HCT116 (cell line): ENCODE data around the gene VSNL1. TPM values are rescaled to one million over a fixed set of nuclear protein-coding genes. Genes with fewer than 3 reads are reported as not detected.

Experiments
- ATAC-seq: fragments of 200-7000 bp; cut with Tn5 transposase; 2 replicates; pipeline ENCODE4 v1.9.1; 2020; ENCODE audit warnings: mild to moderate bottlenecking, moderate library complexity
- BruUV-seq: library from RNA; stranded (reverse); fragments of 400-500 nt; replicated peaks from 2 replicates; lab custom pipeline; 2021; lab: Mats Ljungman, UMichigan
- CTCF ChIA-PET: fragments of 300-600 bp; sonication (Branson Sonifier 250); formaldehyde crosslinking; loops from one replicate; lab custom pipeline; 2021; ENCODE audit warnings: antibody characterized with exemption; lab: Charles Lee
- POLR2A ChIA-PET: fragments of 300-600, 350-600 bp; sonication (Branson Sonifier 250); formaldehyde crosslinking; loops from one replicate; lab custom pipeline; 2021; ENCODE audit warnings: antibody characterized with exemption; lab: Charles Lee
- RAD21 ChIA-PET, 2 experiments: fragments of 300-600 bp; sonication (Branson Sonifier 250); formaldehyde crosslinking; loops; one replicate each; lab custom pipeline; 2023; ENCODE audit warnings: low total read pairs in 2 of 2; ENCODE audit not compliant: uncharacterized antibody in 2 of 2, unreplicated experiment in 2 of 2, low non-redundant PET in 1 of 2; lab: Charles Lee
- DNase-seq: peaks from one replicate; pipeline ENCODE4 v3.0.0-alpha.2; 2010; ENCODE audit warnings: low read depth, low spot score
- H2AFZ ChIP-seq: fragments of 200-600 bp; shearing (Covaris generic), sonication (generic); 2 replicates; pipeline ENCODE4 v1.6.1; 2017; ENCODE audit warnings: low read depth, mixed run types, mixed read lengths, antibody characterized with exemption, low read length; ENCODE audit not compliant: poor library complexity, severe bottlenecking
- H3K27ac ChIP-seq: 2 replicates; pipeline ENCODE4 v1.5.1; 2012; ENCODE audit warnings: low read depth, low read length
- H3K27me3 ChIP-seq: fragments of 200-600 bp; sonication (generic); 2 replicates; pipeline ENCODE4 v1.6.1; 2016; ENCODE audit warnings: mixed run types, low read length, mixed read lengths; ENCODE audit not compliant: insufficient read depth
- H3K36me3 ChIP-seq, 2 experiments: fragments of 200-500 bp in 1 of 2; fragments of 200-600 bp in 1 of 2; sonication (Bioruptor generic) in 1 of 2; sonication (generic) in 1 of 2; 2 replicates each; pipeline versions ENCODE4 v1.5.1 to v1.6.1; 2014 to 2016; ENCODE audit warnings: low read length in 2 of 2, inconsistent platforms in 1 of 2, mixed read lengths in 1 of 2, mixed run types in 1 of 2; ENCODE audit not compliant: insufficient read depth in 2 of 2, control insufficient read depth in 1 of 2
- H3K4me1 ChIP-seq, 2 experiments: fragments of 200-600 bp in 1 of 2; sonication (generic) in 1 of 2; 2 replicates each; pipeline versions ENCODE4 v1.5.1 to v1.6.1; 2012 to 2017; ENCODE audit warnings: low read length in 2 of 2, inconsistent platforms in 1 of 2, mild to moderate bottlenecking in 1 of 2, mixed read lengths in 1 of 2, mixed run types in 1 of 2, moderate library complexity in 1 of 2; ENCODE audit not compliant: insufficient read depth in 2 of 2, control insufficient read depth in 1 of 2
- H3K4me2 ChIP-seq: fragments of 200-600 bp; sonication (generic); 2 replicates; pipeline ENCODE4 v1.6.1; 2017; ENCODE audit warnings: mixed run types, low read length, mixed read lengths
- H3K4me3 ChIP-seq, 2 experiments: fragments of 200-600 bp in 1 of 2; sonication (generic) in 1 of 2; replicated peaks in 1 of 2; 2 replicates each; pipeline ENCODE4 v1.5.1; 2011 to 2016; ENCODE audit warnings: low read length in 2 of 2, control low read depth in 1 of 2, low read depth in 1 of 2, mild to moderate bottlenecking in 1 of 2, mixed read lengths in 1 of 2, mixed run types in 1 of 2
- H3K79me2 ChIP-seq: fragments of 200-600 bp; sonication (generic); 2 replicates; pipeline ENCODE4 v1.6.1; 2017; ENCODE audit warnings: mild to moderate bottlenecking, mixed run types, low read length, moderate library complexity, mixed read lengths; ENCODE audit not compliant: insufficient read depth
- H3K9ac ChIP-seq: fragments of 200-600 bp; sonication (generic); 2 replicates; pipeline ENCODE4 v1.6.1; 2016; ENCODE audit warnings: low read length, mixed read lengths
- H3K9me2 ChIP-seq: fragments of 200-600 bp; sonication (generic), shearing (Covaris generic); 2 replicates; pipeline ENCODE4 v1.6.1; 2017; ENCODE audit warnings: mixed run types, mild to moderate bottlenecking, moderate library complexity; ENCODE audit not compliant: insufficient read depth
- H3K9me3 ChIP-seq, 2 experiments: fragments of 200-500 bp in 1 of 2; fragments of 200-600 bp in 1 of 2; sonication (Bioruptor generic) in 1 of 2; sonication (generic) in 1 of 2; 2 replicates each; pipeline ENCODE4 v1.6.1; 2014 to 2017; ENCODE audit warnings: low read length in 2 of 2, mixed read lengths in 2 of 2, inconsistent platforms in 1 of 2, low read depth in 1 of 2, mild to moderate bottlenecking in 1 of 2, mixed run types in 1 of 2, moderate library complexity in 1 of 2; ENCODE audit not compliant: control insufficient read depth in 1 of 2, insufficient read depth in 1 of 2
- H4K20me1 ChIP-seq: fragments of 200-600 bp; sonication (generic), shearing (Covaris generic); 2 replicates; pipeline ENCODE4 v1.6.1; 2017; ENCODE audit warnings: mixed run types, mild to moderate bottlenecking, moderate library complexity; ENCODE audit not compliant: insufficient read depth
- ATF3 ChIP-seq: IDR thresholded peaks from 2 replicates; pipeline ENCODE4 v1.6.1; 2012
- CBX3 ChIP-seq: IDR thresholded peaks from 2 replicates; pipeline ENCODE4 v1.6.1; 2012; ENCODE audit warnings: low read depth
- CEBPB ChIP-seq: IDR thresholded peaks from 2 replicates; pipeline ENCODE4 v1.6.1; 2012; ENCODE audit warnings: low read depth
- EGR1 ChIP-seq: IDR thresholded peaks from 2 replicates; pipeline ENCODE4 v1.6.1; 2012; ENCODE audit warnings: low read depth
- ELF1 ChIP-seq: IDR thresholded peaks from 2 replicates; pipeline ENCODE4 v1.6.1; 2012; ENCODE audit warnings: low read depth, borderline replicate concordance
- MAX ChIP-seq: IDR thresholded peaks from 2 replicates; pipeline ENCODE4 v1.6.1; 2012
- REST ChIP-seq: IDR thresholded peaks from 2 replicates; pipeline ENCODE4 v1.6.1; 2012; ENCODE audit warnings: low read depth
- SP1 ChIP-seq: IDR thresholded peaks from 2 replicates; pipeline ENCODE4 v1.6.1; 2012; ENCODE audit warnings: low read depth
- YY1 ChIP-seq: IDR thresholded peaks from 2 replicates; pipeline ENCODE4 v1.6.1; 2011; ENCODE audit warnings: low read length, low read depth, moderate library complexity, mild to moderate bottlenecking; ENCODE audit not compliant: insufficient replicate concordance; ENCODE audit errors: extremely low read depth
- ZFX ChIP-seq: fragments of 450-650 bp; IDR thresholded peaks from 2 replicates; pipeline ENCODE4 v1.6.1; 2017
- intact Hi-C: fragments of 100-400 bp; cut with micrococcal nuclease; formaldehyde crosslinking; loops from 2 replicates; pipeline ENCODE4 v1.10.0; 2022
- total RNA-seq: library from RNA; stranded (reverse); gene quantifications from one replicate; pipeline ENCODE4 v1.2.1, GENCODE V29; 2021; ENCODE audit not compliant: unreplicated experiment
- TF ChIP-seq, protein P1 (sequence below): IDR thresholded peaks from 2 replicates; pipeline ENCODE4 v1.6.1; 2011; ENCODE audit warnings: mild to moderate bottlenecking, low read length, moderate library complexity; ENCODE audit not compliant: insufficient replicate concordance; ENCODE audit errors: extremely low read depth
- TF ChIP-seq, protein P2 (sequence below), 3 experiments: fragments of 200-600 bp in 1 of 3; sonication (generic) in 1 of 3; IDR thresholded peaks in 2 of 3; conservative IDR thresholded peaks in 1 of 3; 2 replicates each; pipeline ENCODE4 v1.5.1; 2012 to 2017; ENCODE audit warnings: low read depth in 2 of 3, low read length in 2 of 3, antibody characterized with exemption in 1 of 3, borderline replicate concordance in 1 of 3, control low read depth in 1 of 3, mild to moderate bottlenecking in 1 of 3, mixed read lengths in 1 of 3, mixed run types in 1 of 3, moderate library complexity in 1 of 3; ENCODE audit not compliant: insufficient read depth in 1 of 3

Gene VSNL1
- total RNA-seq, 1 experiment from 2014 or later: 4.6 TPM

- Histone ChIP-seq H4K20me1 (no peaks in the 10 kb centered on the region), H3K27ac (no peak overlapping the region), H3K27me3 (no peaks in the 10 kb centered on the region), H2AFZ (no peak overlapping the region), H3K9me3 (no peaks in the 10 kb centered on the region), H3K4me2 (no peak overlapping the region), H3K9ac (no peak overlapping the region), H3K36me3 (no peaks in the 10 kb centered on the region), H3K79me2 (no peaks in the 10 kb centered on the region), H3K4me3 (no peak overlapping the region)
- no peak for DNase-seq
- TF ChIP-seq SP1: no peak
- no peak for TF ChIP-seq ATF3
- TF ChIP-seq, all 23 proteins: peak for 0
- CTCF ChIA-PET: no interaction called here
- RAD21 ChIA-PET: no interaction called here
- Histone ChIP-seq H3K9me2 (no peaks in the 10 kb centered on the region), H3K4me1 (peaks cover 0 to 16% of the 10 kb centered on the region in 2 experiments; a peak in 1 of 4 replicates)
- ATAC-seq: no peak
- intact Hi-C loops: no loop called here
- BruUV-seq: no TSS peak
- POLR2A ChIA-PET: no interaction called here
These were observed 65.2 kb downstream of the VSNL1 start for GRCh38 chr2:17605696-17606095.

DNA sequence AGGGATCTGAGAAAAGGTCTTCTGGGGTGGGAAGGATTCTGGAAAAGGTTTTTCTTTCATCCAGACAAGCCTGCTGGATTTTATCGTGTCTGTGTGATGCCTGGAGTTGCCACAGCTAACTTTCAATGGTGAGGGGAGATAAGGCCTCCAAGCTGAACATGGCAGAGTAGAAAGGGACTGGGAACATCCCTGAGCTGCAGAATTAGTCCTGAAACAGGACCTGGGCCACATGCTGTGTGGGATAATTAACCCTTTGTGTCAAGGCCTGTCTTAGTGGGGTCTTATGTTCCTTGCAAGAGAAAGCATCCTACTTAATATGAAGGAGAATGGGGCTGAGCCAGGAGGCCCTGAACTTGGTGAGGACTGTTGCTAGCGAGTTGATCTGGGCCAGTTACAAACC lies 66.4 kb downstream of the VSNL1 start:
- Histone ChIP-seq H3K9me2 (no peaks in the 10 kb centered on the region), H3K27ac (no peak overlapping the region), H3K9me3 (no peaks in the 10 kb centered on the region), H3K27me3 (no peaks in the 10 kb centered on the region), H3K79me2 (no peaks in the 10 kb centered on the region), H3K36me3 (no peaks in the 10 kb centered on the region), H3K4me1 (peaks cover 0 to 16% of the 10 kb centered on the region in 2 experiments; a peak in 1 of 4 replicates), H2AFZ (no peak overlapping the region), H3K9ac (no peak overlapping the region), H4K20me1 (no peaks in the 10 kb centered on the region), H3K4me2 (no peak overlapping the region), H3K4me3 (no peak overlapping the region)
- intact Hi-C loops: no loop called here
- ATAC-seq (no peak), DNase-seq (no peak)
- BruUV-seq: no TSS peak
- ChIA-PET CTCF (no interaction called here), POLR2A (no interaction called here), RAD21 (no interaction called here)
- TF ChIP-seq CBX3 (no peak), REST (no peak), ZFX (no peak), CEBPB (no peak), ELF1 (no peak), EGR1 (no peak), MAX (no peak), SP1 (no peak), YY1 (no peak)
- TF ChIP-seq, protein P1, sequence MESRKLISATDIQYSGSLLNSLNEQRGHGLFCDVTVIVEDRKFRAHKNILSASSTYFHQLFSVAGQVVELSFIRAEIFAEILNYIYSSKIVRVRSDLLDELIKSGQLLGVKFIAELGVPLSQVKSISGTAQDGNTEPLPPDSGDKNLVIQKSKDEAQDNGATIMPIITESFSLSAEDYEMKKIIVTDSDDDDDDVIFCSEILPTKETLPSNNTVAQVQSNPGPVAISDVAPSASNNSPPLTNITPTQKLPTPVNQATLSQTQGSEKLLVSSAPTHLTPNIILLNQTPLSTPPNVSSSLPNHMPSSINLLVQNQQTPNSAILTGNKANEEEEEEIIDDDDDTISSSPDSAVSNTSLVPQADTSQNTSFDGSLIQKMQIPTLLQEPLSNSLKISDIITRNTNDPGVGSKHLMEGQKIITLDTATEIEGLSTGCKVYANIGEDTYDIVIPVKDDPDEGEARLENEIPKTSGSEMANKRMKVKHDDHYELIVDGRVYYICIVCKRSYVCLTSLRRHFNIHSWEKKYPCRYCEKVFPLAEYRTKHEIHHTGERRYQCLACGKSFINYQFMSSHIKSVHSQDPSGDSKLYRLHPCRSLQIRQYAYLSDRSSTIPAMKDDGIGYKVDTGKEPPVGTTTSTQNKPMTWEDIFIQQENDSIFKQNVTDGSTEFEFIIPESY: no peak
- TF ChIP-seq, protein P2, sequence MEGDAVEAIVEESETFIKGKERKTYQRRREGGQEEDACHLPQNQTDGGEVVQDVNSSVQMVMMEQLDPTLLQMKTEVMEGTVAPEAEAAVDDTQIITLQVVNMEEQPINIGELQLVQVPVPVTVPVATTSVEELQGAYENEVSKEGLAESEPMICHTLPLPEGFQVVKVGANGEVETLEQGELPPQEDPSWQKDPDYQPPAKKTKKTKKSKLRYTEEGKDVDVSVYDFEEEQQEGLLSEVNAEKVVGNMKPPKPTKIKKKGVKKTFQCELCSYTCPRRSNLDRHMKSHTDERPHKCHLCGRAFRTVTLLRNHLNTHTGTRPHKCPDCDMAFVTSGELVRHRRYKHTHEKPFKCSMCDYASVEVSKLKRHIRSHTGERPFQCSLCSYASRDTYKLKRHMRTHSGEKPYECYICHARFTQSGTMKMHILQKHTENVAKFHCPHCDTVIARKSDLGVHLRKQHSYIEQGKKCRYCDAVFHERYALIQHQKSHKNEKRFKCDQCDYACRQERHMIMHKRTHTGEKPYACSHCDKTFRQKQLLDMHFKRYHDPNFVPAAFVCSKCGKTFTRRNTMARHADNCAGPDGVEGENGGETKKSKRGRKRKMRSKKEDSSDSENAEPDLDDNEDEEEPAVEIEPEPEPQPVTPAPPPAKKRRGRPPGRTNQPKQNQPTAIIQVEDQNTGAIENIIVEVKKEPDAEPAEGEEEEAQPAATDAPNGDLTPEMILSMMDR (IDR thresholded peaks at IDR 0.05 in 2 of 3, conservative IDR thresholded peaks at IDR 0.05 in 1 of 3; ENCODE audit: borderline replicate concordance in 1 of 3, insufficient read depth in 1 of 3, low read depth in 2 of 3, low read length in 2 of 3): no peak
